Measurements from ENCODE around the gene TOB2.

TOB2 gene

DNA sequence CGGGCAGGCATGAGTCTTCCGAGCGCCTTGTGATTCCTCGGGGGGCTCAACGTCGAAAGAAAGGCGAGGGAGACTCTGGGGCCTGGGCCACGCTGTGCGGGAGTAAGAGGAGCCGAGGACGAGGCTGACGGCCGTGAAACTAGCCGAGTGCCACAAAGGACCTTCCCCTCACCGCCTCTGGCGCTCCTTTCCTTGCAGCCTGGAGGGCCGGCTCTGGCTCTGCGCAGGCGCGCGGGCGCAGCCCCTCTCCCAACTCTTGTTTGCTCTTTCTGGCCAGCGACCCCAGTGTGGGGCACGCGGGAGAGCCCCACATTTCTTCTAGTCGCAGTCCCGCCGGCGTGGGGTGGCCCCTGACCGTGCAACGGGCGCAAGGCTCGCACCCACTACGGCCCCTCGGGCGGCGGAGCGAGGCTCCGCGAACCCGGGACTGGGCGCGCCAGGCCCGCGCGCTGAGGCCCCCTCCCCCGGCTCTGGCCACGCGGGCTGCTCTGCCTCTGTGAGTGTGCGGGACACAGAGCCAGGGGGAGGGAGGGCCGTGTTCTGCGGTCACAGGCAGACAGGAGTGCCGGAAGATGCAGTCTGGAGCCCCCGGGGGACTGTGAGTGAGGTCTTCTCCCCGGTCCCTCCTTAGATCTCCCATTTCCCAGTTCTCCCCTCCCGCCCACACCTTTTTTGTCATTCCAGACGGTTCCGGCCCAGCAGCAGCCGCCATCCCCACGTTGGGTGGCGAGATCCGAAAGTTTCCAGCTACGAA, 1.0 kb upstream of the TOB2 start:
- DNase-seq, result peak; percentile 72
- Histone ChIP-seq H3K36me3 (replicated peaks; ENCODE audit: insufficient read depth, low read length) (no peaks in the 10 kb centered on the region), H3K4me2 (ENCODE audit: low read depth, low read length) (peak overlapping the region; percentile 80), H2AFZ (ENCODE audit: low read length) (peak overlapping the region; percentile 64), H3K27ac (ENCODE audit: low read length) (peak overlapping the region; percentile 97), H3K27me3 (replicated peaks; ENCODE audit: insufficient read depth, low read length) (no peaks in the 10 kb centered on the region), H3K9me2 (replicated peaks; ENCODE audit: insufficient read depth, low read length) (no peaks in the 10 kb centered on the region), H3K79me2 (ENCODE audit: low read length) (peaks cover 40% of the 10 kb centered on the region), H4K20me1 (ENCODE audit: insufficient read depth, low read length) (no peaks in the 10 kb centered on the region), H3K4me3 (ENCODE audit: low read length) (peak overlapping the region; percentile 71), H3F3A (ENCODE audit: insufficient read depth, low read length) (peaks cover 40% of the 10 kb centered on the region), H3K9ac (ENCODE audit: low read length) (peak overlapping the region; percentile 99), H3K9me3 (replicated peaks; ENCODE audit: insufficient read depth, low read length) (no peaks in the 10 kb centered on the region), H3K4me1 (ENCODE audit: low read length) (peaks cover 3% of the 10 kb centered on the region; the same call in 1 of the 2 replicates)
- TF ChIP-seq EZH2 (optimal IDR thresholded peaks at IDR 0.05; ENCODE audit: low read depth, low read length) (no peak), EZH2phosphoT487 (IDR thresholded peaks at IDR 0.05; ENCODE audit: low read length) (no peak)
- TF ChIP-seq, protein P1, sequence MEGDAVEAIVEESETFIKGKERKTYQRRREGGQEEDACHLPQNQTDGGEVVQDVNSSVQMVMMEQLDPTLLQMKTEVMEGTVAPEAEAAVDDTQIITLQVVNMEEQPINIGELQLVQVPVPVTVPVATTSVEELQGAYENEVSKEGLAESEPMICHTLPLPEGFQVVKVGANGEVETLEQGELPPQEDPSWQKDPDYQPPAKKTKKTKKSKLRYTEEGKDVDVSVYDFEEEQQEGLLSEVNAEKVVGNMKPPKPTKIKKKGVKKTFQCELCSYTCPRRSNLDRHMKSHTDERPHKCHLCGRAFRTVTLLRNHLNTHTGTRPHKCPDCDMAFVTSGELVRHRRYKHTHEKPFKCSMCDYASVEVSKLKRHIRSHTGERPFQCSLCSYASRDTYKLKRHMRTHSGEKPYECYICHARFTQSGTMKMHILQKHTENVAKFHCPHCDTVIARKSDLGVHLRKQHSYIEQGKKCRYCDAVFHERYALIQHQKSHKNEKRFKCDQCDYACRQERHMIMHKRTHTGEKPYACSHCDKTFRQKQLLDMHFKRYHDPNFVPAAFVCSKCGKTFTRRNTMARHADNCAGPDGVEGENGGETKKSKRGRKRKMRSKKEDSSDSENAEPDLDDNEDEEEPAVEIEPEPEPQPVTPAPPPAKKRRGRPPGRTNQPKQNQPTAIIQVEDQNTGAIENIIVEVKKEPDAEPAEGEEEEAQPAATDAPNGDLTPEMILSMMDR (IDR thresholded peaks at IDR 0.05; ENCODE audit: low read length), result no peak

DNA sequence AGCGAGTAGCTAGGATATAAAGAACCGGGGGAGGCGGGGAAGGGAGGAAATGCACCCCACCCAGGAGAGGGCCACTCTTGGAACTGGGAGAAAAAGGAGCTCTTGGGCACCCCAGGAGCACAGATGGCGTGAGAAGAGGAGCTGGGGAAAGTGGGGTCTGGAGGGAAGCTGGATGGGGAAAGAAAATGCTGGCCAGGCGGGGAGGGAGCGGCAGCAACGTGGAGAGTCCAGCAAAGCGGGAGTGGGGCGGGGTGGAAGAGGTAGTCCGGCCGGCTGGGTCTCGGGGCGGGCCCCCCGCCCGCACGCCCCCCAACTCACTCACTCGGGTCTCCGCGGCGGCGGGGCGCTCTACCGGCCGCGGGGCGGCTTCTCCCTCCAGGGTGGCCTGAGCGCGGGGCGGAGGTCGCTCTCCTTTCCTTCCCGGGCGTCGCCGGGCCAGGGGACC, 522 bp downstream of the TOB2 start:
- H3K4me1 ChIP-seq (ENCODE audit: low read length), result peaks cover 3% of the 10 kb centered on the region; the same call in 1 of the 2 replicates
- H3K27me3 ChIP-seq (replicated peaks; ENCODE audit: insufficient read depth, low read length), result no peaks in the 10 kb centered on the region
- H3K79me2 ChIP-seq (ENCODE audit: low read length), result peaks cover 55% of the 10 kb centered on the region
- peak overlapping the region; percentile 99 for H3K9ac ChIP-seq (ENCODE audit: low read length)
- H3K9me3 ChIP-seq (replicated peaks; ENCODE audit: insufficient read depth, low read length), result no peaks in the 10 kb centered on the region
- TF ChIP-seq EZH2 (optimal IDR thresholded peaks at IDR 0.05; ENCODE audit: low read depth, low read length), result no peak
- TF ChIP-seq, protein P1 (IDR thresholded peaks at IDR 0.05; ENCODE audit: low read length), result no peak
- TF ChIP-seq EZH2phosphoT487 (IDR thresholded peaks at IDR 0.05; ENCODE audit: low read length), result no peak
- no peaks in the 10 kb centered on the region for H3K36me3 ChIP-seq (replicated peaks; ENCODE audit: insufficient read depth, low read length)
- peak; percentile 19 for DNase-seq
- H3K27ac ChIP-seq (ENCODE audit: low read length), result peak overlapping the region; percentile 97; the same call in 1 of the 2 replicates
- H3K4me3 ChIP-seq (ENCODE audit: low read length), result peak overlapping the region; percentile 71
- no peaks in the 10 kb centered on the region for H4K20me1 ChIP-seq (ENCODE audit: insufficient read depth, low read length)
- peak overlapping the region; percentile 80 for H3K4me2 ChIP-seq (ENCODE audit: low read depth, low read length)
- peak overlapping the region; percentile 33; the same call in 1 of the 2 replicates for H2AFZ ChIP-seq (ENCODE audit: low read length)
- H3F3A ChIP-seq (ENCODE audit: insufficient read depth, low read length), result peaks cover 40% of the 10 kb centered on the region
- H3K9me2 ChIP-seq (replicated peaks; ENCODE audit: insufficient read depth, low read length), result no peaks in the 10 kb centered on the region

DNA sequence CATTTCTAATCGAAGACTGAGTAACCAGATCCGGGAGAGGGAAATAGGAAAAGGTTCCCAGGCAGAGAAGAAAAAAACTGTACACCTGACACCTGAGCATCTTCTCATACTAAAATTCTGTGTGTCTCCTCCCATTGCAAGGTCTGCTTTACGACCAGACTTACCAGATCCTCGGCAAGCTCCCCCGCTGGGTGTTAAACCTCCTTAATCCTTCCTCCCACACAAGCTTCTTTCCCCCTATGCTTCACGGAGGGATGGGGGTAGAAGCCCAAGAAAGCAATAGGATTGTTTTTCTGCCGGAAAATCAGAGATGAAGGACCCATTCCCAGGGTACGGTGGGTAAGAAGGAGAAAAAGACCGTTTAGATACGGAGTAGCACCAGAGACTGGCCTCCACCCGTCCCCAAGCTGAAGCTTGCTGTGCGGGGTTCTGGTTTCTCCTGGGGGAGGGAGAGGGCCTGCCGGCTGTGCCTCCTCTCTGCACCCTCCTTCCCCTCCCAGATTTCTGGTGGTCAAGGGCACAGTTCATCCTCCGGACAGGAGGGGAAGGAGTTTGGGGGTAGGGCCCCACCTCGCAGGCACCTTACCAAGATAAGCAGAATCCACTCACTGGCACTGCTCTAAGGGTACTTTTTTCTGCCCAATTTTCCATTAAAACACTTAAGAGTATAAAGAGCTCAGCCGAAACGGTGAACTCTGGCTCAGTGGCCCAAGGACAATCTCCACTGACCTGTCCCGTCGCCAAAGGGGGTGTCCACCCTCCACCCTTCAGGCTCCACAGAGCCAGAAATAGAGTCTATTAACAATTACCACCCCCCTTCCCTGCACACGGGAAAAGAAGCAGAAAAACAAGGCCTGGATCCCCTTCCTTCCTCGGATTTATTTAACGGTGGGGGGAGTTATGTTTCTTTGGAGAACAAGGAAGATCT, 1.2 kb downstream of the TOB2 start:
- Histone ChIP-seq H4K20me1 (ENCODE audit: insufficient read depth, low read length) (no peaks in the 10 kb centered on the region), H3K27ac (ENCODE audit: low read length) (peak overlapping the region; percentile 97; the same call in 1 of the 2 replicates), H2AFZ (ENCODE audit: low read length) (peak overlapping the region; percentile 33; the same call in 1 of the 2 replicates), H3K4me2 (ENCODE audit: low read depth, low read length) (peak overlapping the region; percentile 80), H3K4me3 (ENCODE audit: low read length) (peak overlapping the region; percentile 71), H3K9me3 (replicated peaks; ENCODE audit: insufficient read depth, low read length) (no peaks in the 10 kb centered on the region), H3K36me3 (replicated peaks; ENCODE audit: insufficient read depth, low read length) (no peaks in the 10 kb centered on the region), H3K27me3 (replicated peaks; ENCODE audit: insufficient read depth, low read length) (no peaks in the 10 kb centered on the region), H3F3A (ENCODE audit: insufficient read depth, low read length) (peaks cover 40% of the 10 kb centered on the region), H3K9me2 (replicated peaks; ENCODE audit: insufficient read depth, low read length) (no peaks in the 10 kb centered on the region), H3K9ac (ENCODE audit: low read length) (peak overlapping the region; percentile 99), H3K4me1 (ENCODE audit: low read length) (peaks cover 3% of the 10 kb centered on the region; the same call in 1 of the 2 replicates), H3K79me2 (ENCODE audit: low read length) (peaks cover 61% of the 10 kb centered on the region)
- TF ChIP-seq EZH2phosphoT487 (IDR thresholded peaks at IDR 0.05; ENCODE audit: low read length) (no peak), EZH2 (optimal IDR thresholded peaks at IDR 0.05; ENCODE audit: low read depth, low read length) (no peak)
- DNase-seq, result peak; percentile 47
